Measurements from ENCODE around the gene CCDC80.
"Not testable (repeated sequence)": the region's sequence is repeated elsewhere in the genome, so short reads cannot be mapped to it uniquely, and the experiment has no call there.

The CCDC80 gene

DNA sequence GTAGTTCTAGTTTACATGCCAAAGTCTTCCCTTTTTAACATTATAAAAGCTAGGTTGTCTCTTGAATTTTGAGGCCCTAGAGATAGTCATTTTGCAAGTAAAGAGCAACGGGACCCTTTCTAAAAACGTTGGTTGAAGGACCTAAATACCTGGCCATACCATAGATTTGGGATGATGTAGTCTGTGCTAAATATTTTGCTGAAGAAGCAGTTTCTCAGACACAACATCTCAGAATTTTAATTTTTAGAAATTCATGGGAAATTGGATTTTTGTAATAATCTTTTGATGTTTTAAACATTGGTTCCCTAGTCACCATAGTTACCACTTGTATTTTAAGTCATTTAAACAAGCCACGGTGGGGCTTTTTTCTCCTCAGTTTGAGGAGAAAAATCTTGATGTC is 57.8 kb downstream of the CCDC80 start:
- no peak for DNase-seq

DNA sequence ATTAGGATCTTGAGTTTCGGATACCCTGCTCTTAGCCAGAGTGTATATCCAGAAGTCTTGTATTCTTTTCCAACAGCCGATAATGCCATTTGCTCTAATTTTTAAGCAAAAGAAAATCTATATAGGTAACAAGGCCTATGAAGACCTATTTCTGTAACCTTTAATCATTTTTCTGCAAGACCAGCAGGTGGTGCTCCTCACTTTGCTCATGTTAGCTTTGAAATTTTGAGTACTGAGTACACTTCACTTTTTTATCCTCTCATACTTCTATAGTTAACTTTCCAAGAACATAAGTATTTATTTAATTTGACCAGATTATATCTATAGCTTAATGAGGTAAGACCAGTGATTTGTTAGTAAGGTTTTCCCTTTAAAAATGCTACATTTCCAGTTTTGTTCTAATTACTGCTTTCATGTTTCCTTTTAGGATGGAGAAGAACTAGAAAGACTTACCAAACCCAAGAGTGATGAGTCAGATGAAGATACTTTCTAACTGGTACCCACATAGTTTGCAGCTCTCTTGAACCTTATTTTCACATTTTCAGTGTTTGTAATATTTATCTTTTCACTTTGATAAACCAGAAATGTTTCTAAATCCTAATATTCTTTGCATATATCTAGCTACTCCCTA is 58.6 kb downstream of the CCDC80 start:
- peak; percentile 77 to 85 for DNase-seq

DNA sequence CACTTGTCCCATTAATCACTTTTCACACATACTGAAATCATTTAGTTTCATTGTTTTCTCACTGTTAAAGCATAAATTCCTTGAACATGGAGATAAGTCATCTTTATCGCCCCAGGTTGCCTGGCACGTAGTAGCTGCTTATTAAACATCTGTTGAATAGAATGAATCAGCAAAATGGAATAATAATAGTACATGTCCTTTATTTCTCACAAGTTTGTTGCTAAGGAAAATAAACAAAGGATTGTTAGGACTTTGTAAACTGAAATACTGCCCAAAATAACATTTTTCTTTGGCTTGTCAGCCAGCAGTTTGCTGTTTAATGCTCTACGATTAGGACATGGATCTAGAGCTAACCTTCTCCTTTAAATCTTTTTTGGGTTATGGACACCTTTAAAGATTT is 61.2 kb downstream of the CCDC80 start:
- no peak for DNase-seq

DNA sequence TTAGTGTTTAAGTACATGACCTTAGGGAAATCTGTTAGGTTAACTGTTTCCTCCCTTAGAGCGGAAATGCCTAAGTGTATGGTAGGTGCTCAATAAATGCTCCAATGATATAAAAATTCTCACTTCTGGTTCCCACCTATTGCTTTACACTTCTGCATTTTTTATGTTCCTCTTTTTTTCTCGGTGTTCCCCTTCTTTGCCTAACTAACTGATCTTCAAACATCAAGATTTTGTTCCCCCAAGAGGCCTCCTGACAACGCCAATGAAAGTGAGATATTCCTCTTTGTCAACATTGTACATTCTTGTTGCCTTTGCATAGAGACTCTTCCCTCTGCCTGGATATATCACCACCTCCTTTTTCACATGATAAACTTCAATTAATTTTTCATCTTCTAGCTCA is 61.7 kb downstream of the CCDC80 start:
- peak; percentile 72 to 75 for DNase-seq

DNA sequence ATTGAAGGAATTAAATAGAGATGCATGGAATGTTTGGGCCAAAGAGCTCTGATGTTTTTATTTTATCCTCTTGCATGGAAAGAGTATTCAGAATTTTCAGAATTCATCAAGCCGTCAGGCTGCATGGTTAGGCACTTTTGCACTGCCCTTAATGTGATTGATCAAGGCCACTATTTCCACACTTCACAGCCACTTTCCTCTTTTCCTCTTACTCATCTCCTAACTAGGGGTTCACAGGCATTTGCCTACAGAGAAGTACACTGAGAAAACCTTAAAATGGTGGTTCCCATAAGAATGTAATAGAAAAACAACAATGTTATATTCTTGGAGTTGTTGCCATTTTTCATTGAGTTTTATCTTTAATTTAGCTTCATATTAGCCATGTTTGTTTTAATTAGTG is 68.2 kb downstream of the CCDC80 start:
- no peak for DNase-seq

DNA sequence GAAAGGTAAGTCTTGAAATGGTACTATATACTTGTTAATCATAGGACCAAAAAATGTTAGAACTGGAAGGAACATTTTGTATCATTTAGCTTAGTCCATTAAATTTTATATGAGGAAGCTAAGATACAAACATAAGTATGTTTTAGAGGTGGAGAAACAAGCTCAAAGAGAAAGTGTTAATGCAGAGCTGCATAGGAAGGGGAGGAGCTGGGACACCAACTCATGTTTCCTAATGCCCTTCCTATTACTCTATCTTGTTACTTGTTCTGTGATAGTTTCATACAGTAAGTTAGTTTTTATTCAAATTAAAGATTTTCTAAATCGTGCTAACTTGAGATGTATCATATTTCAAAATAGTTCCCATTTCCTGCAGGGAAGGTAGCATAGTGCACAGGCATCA is 71.7 kb downstream of the CCDC80 start:
- peak; percentile 9 to 43 for DNase-seq

DNA sequence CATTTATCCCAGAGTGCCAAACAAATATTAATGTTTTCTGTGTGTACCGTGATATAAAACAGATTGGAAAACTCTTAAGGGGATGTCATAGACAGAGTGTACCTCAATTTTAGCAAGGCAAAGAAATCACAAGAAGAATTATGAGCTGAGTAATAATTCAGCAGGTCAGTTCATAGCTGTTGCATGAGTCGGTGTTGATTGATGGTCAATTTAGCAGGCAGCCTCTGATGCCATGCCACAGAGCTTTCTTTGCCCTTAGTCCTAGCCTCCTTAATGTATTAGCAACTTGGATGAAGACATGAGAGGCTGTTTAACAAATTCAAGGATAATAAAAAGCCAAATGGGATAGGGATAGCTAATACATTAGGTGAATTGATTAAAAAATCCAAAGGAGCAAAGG is 72.3 kb downstream of the CCDC80 start:
- DNase-seq, result no peak

DNA sequence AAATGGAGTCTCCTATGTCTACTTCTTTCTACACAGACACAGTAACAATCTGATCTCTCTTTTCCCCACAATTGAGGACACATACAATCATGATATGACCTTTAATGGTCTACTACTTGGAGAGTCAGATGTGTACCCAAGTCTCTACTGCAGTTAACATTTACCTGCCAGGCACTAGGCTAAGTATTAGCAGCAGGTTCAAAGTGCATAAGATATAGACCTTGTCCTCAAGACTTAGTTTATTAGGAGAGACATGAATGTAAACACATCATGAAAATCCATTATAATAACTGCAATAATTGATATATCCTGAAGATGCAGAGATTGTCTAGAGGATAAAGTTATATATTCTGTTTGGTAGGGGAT is 76.0 kb downstream of the CCDC80 start:
- DNase-seq, result no peak

DNA sequence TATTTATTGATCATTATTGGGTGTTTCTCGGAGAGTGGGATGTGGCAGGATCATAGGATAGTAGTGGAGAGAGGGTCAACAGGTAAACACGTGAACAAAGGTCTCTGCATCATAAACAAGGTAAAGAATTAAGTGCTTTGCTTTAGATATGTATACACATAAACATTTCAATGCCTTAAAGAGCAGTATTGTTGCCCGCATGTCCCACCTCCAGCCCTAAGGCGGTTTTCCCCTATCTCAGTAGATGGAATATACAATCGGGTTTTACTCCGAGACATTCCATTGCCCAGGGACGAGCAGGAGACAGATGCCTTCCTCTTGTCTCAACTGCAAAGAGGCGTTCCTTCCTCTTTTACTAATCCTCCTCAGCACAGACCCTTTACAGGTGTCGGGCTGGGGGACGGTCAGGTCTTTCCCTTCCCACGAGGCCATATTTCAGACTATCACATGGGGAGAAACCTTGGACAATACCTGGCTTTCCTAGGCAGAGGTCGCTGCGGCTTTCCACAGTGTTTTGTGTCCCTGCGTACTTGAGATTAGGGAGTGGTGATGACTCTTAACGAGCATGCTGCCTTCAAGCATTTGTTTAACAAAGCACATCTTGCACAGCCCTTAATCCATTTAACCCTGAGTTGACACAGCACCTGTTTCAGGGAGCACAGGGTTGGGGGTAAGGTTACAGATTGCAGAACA is 76.5 kb downstream of the CCDC80 start:
- not testable (repeated sequence) for DNase-seq

DNA sequence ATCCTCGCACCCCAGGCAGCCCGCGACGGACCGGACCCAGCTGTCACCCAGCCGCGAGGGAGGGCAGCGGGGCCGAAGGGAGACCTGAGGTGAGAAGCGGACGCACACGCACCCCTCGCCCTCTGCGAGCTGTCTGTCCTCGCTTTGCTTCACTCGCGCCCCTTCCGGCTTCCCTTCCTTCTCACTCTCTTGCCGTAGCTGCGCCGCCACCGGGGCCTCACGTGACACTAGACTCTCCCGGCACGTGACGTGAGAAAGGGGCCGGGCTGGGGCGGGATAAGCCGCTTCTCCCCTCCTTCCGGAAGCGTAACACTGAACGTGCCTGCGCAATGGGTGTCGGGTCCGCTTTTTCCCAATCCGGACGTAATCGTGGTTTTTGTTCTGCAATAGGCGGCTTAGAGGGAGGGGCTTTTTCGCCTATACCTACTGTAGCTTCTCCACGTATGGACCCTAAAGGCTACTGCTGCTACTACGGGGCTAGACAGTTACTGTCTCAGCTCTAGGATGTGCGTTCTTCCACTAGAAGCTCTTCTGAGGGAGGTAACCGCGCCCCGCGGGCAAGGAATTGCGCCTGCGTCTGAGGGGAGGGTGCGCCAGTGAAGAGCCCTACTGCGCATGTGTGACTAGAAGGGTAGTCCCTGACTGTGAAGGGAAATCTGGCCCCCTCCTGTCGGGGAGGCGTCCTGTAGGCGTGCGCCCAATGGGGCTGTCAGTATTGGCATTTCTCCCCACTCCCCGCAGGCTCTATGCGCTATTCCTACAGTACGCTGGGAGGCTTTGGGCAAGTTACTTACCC is 79.0 kb downstream of the CCDC80 start, which contains the start of the genes ATG3 and SLC35A5:
TSS of gene ATG3 (minus strand) at position 229 of the 796 bp plus-strand sequence. CDS start 434 bp downstream, outside the sequence.
TSS of gene SLC35A5 (plus strand) at position 312 of the 796 bp plus-strand sequence. CDS start 1,359 bp downstream, outside the sequence.
- peak; percentile 98 to 99 for DNase-seq

DNA sequence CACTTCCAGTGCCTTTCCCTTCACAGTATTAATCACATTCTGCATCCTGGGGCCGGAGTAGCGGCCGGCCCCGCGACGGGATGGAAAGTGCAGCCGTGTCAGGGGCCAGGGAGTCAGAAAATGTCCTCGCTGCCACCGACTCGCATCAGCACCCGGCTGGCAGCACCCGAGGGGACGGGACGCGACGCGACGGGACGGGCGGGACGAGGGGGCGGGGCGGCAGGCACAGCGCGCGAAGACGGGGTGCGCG is 79.5 kb downstream of the CCDC80 start:
- peak in 1 of 2 experiments; percentile 76 for DNase-seq

DNA sequence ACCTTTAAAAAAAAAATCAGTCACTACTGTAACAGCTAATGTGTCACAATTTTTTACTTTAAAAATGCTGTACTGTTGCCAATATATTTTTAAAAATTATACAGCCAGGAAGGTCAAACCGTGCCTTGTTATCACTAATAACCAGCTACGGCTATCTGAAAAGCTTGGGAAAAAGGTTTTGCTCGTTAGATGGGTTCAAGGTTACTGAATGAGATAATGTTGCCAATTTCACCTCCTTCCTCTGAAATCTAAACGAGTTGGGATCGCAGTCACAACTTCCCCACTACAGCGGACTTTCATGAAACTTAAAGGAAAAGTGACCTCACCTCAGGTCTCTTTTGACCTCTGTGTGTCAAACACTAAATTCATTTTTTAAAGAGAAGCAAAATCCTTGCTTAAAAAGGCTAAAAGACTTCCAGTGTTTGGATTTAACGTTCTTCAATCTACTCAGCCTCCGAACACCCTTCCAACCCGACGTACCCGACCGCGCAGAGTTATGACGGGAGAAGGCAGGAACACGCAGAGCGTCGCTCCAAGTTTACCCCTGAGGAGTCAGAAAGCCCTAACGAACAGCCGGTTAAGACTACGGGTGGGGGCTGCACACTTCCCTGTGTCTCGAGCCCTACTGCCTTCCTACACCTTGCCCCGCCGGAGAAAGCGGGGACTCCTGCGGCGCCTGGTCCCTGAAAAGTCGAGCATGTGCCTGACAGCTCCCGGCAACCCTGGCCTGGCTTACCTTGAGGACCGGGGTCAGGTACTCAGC is 80.0 kb downstream of the CCDC80 start:
- peak; percentile 81 to 86 for DNase-seq

DNA sequence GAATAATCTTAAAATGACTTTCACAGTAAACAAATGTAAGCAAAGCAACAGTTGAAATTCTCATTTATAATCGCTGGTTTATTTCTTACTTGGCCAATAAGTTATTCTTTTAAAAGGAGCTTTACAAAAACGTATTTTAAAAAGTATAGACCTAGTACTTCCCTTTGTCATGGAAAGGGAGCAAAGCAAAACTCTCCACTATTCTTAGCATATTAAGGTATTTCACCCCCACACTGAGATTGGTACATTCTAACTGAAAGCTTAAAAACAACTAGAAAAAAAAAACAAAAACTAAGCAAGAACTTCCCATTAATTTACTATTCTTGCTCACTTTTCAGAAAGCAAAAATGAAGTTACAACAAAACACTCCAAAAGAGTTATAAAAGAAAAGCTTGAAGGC is 80.6 kb downstream of the CCDC80 start:
- no peak for DNase-seq

DNA sequence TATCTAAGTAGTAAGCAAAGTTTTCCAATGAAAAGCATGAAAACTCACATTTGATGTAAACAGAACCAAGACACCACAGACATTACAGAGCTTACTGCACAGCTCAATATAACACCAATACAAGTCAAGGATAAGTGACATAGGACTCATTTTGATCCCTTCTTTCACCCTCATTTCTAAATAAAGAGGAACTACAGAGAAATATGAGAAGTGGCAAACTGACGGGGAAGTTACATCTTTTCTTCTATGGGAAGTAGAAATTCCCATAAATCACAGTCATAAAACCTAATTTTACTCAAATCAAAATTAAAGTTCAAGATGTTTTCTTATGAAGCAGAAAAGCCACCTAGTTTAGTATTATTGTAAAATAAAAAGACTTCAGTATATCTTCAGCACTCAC is 83.0 kb downstream of the CCDC80 start:
- peak; percentile 25 to 41 for DNase-seq

DNA sequence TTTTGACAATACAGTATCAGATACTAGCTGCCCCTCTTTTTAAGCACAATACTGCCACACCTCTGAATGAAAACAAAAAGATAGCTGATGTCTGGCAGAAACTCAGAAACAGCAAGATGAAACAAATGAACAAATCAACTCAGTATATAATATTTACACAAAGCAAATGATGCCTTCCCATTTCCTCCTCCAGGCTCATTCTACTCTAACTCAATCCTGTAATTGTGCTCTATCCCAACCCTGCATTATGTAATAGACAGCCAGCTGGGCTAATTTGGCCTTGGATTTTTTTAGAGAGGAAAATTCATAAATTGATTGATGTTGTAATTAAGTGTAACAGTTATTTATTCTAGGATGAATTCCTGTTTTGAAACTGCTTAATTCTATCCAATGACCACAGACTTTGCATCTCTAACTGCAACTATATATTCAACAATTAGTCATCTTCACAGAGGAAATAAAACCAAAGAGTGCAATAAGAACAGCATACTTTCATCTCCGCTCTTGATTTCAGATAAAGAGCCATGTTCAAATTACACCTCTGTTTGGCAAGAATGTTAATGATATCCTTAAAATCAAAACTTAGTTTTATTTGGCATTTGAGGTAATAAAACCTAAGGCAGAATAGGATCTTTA is 85.3 kb downstream of the CCDC80 start:
- no peak for DNase-seq

DNA sequence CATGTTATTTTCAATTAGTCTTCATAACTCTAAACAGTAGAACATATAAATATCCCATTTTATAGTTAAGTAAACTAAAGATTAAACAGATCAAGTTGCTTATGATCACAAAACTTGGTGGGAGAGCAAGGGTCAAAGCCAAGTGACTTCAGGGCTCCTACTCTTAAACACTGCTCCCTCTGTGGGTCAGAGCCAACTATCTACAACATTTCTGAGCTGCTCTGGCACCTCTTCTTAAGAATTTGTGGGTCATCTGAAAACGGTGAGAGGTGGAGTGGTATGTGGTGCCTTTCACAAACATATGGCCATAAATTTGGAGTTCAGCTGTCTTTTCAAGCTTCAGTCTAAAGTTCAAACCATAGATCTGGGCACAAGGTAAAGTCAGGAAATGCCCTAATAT is 90.1 kb downstream of the CCDC80 start:
- DNase-seq, result no peak
